ENCODE results near the gene CELSR3. TPM values are rescaled to one million over a fixed set of nuclear protein-coding genes. Genes with fewer than 3 reads are reported as not detected.
A peak's percentile ranks its signal among the peaks of the same experiment; 100 is the strongest.

The CELSR3 gene
- total RNA-seq, 2 experiments from 2014 or later = 4.9 to 5.0 TPM

GRCh38 chr3:48664313-48664644 lies 1.6 kb upstream of the CELSR3 start:
- Mint-ChIP-seq H3K36me3 (ENCODE audit: low read depth) (no peaks in the 10 kb centered on the region), H3K27me3 (peaks cover 41% of the 10 kb centered on the region), H3K27ac (no peak overlapping the region), H3K4me3 (no peak overlapping the region), H3K4me1 (ENCODE audit: low read depth) (no peaks in the 10 kb centered on the region), H3K9me3 (no peaks in the 10 kb centered on the region)
- Histone ChIP-seq H3K4me1 (ENCODE audit: insufficient read depth, low read length) (peaks cover 36% of the 10 kb centered on the region), H3K4me3 (ENCODE audit: low read length) (peak overlapping the region; percentile 61), H3K27me3 (ENCODE audit: control insufficient read depth in 1 of 2, insufficient read depth in 2 of 2, low read length in 2 of 2) (peaks cover 35 to 37% of the 10 kb centered on the region in 2 experiments), H3K36me3 (ENCODE audit: insufficient read depth, low read length) (no peaks in the 10 kb centered on the region), H3K27ac (ENCODE audit: low read depth in 1 of 2, low read length in 2 of 2) (no peak overlapping the region), H3K9me3 (ENCODE audit: control insufficient read depth in 1 of 2, insufficient read depth in 1 of 2, low read length in 2 of 2) (peaks cover 0 to 41% of the 10 kb centered on the region in 2 experiments)
- intact Hi-C loops (cut with DNase I, micrococcal nuclease) = no loop called here
- ATAC-seq (ENCODE audit: poor library complexity) = no peak
- POLR2A ChIA-PET = interaction anchor here (0.6 kb wide), 1 partner anchor 13 kb away, joined by 3 read pairs; no protein-coding TSS in a partner anchor
- CTCF ChIA-PET = interaction anchor here (1.2 kb wide), 1 partner anchor 22 kb away, joined by 4 read pairs; the partner anchor contains the start of gene NCKIPSD
- TF ChIP-seq, protein P1, sequence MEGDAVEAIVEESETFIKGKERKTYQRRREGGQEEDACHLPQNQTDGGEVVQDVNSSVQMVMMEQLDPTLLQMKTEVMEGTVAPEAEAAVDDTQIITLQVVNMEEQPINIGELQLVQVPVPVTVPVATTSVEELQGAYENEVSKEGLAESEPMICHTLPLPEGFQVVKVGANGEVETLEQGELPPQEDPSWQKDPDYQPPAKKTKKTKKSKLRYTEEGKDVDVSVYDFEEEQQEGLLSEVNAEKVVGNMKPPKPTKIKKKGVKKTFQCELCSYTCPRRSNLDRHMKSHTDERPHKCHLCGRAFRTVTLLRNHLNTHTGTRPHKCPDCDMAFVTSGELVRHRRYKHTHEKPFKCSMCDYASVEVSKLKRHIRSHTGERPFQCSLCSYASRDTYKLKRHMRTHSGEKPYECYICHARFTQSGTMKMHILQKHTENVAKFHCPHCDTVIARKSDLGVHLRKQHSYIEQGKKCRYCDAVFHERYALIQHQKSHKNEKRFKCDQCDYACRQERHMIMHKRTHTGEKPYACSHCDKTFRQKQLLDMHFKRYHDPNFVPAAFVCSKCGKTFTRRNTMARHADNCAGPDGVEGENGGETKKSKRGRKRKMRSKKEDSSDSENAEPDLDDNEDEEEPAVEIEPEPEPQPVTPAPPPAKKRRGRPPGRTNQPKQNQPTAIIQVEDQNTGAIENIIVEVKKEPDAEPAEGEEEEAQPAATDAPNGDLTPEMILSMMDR (IDR thresholded peaks at IDR 0.05) = peak; percentile 10
- no peak for DNase-seq

DNA sequence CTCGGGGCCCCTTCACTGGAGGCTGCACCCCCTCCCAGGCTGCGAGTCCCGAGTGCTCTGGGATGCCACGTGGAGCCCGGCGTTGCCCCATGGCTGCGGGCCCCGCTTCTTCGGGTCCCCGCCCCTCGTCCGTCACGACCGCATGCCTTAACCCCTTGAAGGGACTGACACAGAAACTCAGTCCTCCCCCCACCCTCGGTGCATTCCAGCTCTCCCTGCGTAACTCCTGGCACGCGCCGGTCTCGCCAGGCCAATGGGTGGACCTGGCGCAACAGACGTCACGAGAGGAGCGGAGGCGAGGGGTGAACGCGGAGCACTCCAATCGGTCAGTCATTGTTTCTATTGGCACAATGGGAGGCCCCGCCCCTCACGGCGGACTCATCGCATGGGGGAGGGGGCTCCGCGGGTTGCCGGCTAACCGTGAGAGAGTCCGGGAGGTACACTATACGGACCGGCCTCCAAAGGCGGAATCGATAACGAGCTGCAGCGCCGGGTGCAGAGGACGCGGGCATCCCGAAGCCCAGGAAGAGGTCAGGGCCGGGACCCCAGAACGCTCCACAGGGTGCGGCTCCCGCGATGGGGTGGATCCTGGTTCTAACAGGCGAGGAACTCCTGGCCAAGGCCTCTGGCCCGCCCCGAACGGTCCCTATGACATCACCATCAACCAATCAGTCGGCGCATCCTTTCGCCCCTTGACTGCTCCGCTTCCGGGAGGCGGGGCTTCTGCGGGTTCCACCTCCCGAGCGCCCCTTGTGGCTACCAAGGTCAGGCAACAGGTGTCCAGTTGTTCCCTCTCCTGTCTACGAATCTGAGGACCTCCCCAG lies 1.0 kb upstream of the CELSR3 start:
- POLR2A ChIA-PET = interaction anchor here (1.0 to 1.2 kb wide), 2 partner anchors 29 to 53 kb away, joined by 4 read pairs; partner anchors contain the start of genes IP6K2 and SLC26A6
- CTCF ChIA-PET = interaction anchor here (1.2 kb wide), 1 partner anchor 23 kb away, joined by 4 read pairs; the partner anchor contains the start of gene NCKIPSD
- H3K27me3 Mint-ChIP-seq = peaks cover 47% of the 10 kb centered on the region
- no peaks in the 10 kb centered on the region for H3K4me1 Mint-ChIP-seq (ENCODE audit: low read depth)
- peak overlapping the region; percentile 76 for H3K4me3 Mint-ChIP-seq
- intact Hi-C loops (cut with DNase I, micrococcal nuclease) = no loop called here
- H3K9me3 Mint-ChIP-seq = no peaks in the 10 kb centered on the region
- no peak overlapping the region for H3K27ac ChIP-seq (ENCODE audit: low read depth in 1 of 2, low read length in 2 of 2)
- H3K9me3 ChIP-seq (ENCODE audit: control insufficient read depth in 1 of 2, insufficient read depth in 1 of 2, low read length in 2 of 2) = peaks cover 0 to 41% of the 10 kb centered on the region in 2 experiments
- H3K27me3 ChIP-seq (ENCODE audit: control insufficient read depth in 1 of 2, insufficient read depth in 2 of 2, low read length in 2 of 2) = peaks cover 37% of the 10 kb centered on the region in 2 experiments
- TF ChIP-seq, protein P1 (IDR thresholded peaks at IDR 0.05) = peak; percentile 48
- peak; percentile 72 for ATAC-seq (ENCODE audit: poor library complexity)
- no peaks in the 10 kb centered on the region for H3K36me3 ChIP-seq (ENCODE audit: insufficient read depth, low read length)
- no peak overlapping the region for H3K27ac Mint-ChIP-seq
- peak; percentile 62 to 94 (median 76) for DNase-seq
- H3K4me3 ChIP-seq (ENCODE audit: low read length) = peak overlapping the region; percentile 61
- H3K36me3 Mint-ChIP-seq (ENCODE audit: low read depth) = no peaks in the 10 kb centered on the region
- peaks cover 36% of the 10 kb centered on the region for H3K4me1 ChIP-seq (ENCODE audit: insufficient read depth, low read length)

DNA sequence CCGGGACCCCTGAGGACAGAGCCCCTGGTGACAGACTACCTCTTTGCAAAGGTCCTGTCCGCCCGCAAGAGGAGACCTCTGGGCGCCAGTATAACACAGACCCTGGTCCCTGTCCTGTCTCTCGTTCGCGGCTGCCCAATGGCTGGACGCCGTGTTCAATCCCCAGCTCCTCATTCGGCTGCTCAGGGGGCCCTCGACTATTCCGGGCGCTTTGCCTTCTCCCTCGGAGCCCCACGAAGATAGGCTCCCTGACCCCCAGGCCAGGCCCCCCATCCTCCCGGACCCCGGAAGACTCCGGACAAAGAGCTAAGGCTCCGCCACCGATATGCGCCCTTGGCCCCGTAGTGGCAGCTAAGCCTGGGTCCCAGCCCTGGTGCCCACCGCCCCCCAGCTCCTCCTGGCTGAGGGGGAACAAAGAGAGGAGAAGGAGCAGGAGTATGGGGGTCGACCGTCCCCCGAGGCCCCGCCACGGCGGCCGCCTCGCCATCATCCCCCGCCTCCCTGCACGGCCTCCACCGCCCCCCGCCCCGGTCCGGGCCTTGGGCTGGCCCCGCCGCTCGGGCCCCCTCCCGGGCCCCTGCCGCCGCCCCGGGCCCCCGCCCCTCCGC lies 437 bp downstream of the CELSR3 start:
- H3K27me3 ChIP-seq (ENCODE audit: control insufficient read depth in 1 of 2, insufficient read depth in 2 of 2, low read length in 2 of 2) = peaks cover 37% of the 10 kb centered on the region in 2 experiments

More for the DNA sequence above, 437 bp downstream of the CELSR3 start:
- Histone ChIP-seq H3K4me3 (ENCODE audit: low read length) (no peak overlapping the region), H3K27ac (ENCODE audit: low read depth in 1 of 2, low read length in 2 of 2) (no peak overlapping the region), H3K9me3 (ENCODE audit: control insufficient read depth in 1 of 2, insufficient read depth in 1 of 2, low read length in 2 of 2) (peaks cover 0 to 41% of the 10 kb centered on the region in 2 experiments), H3K4me1 (ENCODE audit: insufficient read depth, low read length) (peaks cover 39% of the 10 kb centered on the region), H3K36me3 (ENCODE audit: insufficient read depth, low read length) (no peaks in the 10 kb centered on the region)
- TF ChIP-seq, protein P1 (IDR thresholded peaks at IDR 0.05) = no peak
- Mint-ChIP-seq H3K27me3 (peaks cover 53% of the 10 kb centered on the region), H3K4me3 (no peak overlapping the region), H3K36me3 (ENCODE audit: low read depth) (no peaks in the 10 kb centered on the region), H3K27ac (no peak overlapping the region), H3K4me1 (ENCODE audit: low read depth) (peaks cover 1% of the 10 kb centered on the region), H3K9me3 (no peaks in the 10 kb centered on the region)
- intact Hi-C loops (cut with DNase I, micrococcal nuclease) = no loop called here
- no peak for ATAC-seq (ENCODE audit: poor library complexity)
- no peak for DNase-seq
- ChIA-PET POLR2A (interaction anchor here (0.9 to 1.2 kb wide), 4 partner anchors 27 to 431 kb away, joined by 3 to 6 read pairs (median 4); partner anchors contain the start of genes IP6K2, QRICH1 and SLC26A6), CTCF (interaction anchor here (0.8 kb wide), 1 partner anchor 24 kb away, joined by 4 read pairs; the partner anchor contains the start of gene NCKIPSD)
